Measurements from ENCODE around the gene PGC. TPM values are rescaled to one million over a fixed set of nuclear protein-coding genes. Genes with fewer than 3 reads are reported as not detected.

Gene PGC
- polyA plus RNA-seq, 1 of the 3 experiments (the other 2 are of a cell fraction) = not detected

GRCh38 chr6:41691426-41692079, 55.6 kb downstream of the PGC start (continued):
- no peak for TF ChIP-seq EZH2phosphoT487 (IDR thresholded peaks at IDR 0.05; ENCODE audit: borderline replicate concordance, low read depth)

DNA sequence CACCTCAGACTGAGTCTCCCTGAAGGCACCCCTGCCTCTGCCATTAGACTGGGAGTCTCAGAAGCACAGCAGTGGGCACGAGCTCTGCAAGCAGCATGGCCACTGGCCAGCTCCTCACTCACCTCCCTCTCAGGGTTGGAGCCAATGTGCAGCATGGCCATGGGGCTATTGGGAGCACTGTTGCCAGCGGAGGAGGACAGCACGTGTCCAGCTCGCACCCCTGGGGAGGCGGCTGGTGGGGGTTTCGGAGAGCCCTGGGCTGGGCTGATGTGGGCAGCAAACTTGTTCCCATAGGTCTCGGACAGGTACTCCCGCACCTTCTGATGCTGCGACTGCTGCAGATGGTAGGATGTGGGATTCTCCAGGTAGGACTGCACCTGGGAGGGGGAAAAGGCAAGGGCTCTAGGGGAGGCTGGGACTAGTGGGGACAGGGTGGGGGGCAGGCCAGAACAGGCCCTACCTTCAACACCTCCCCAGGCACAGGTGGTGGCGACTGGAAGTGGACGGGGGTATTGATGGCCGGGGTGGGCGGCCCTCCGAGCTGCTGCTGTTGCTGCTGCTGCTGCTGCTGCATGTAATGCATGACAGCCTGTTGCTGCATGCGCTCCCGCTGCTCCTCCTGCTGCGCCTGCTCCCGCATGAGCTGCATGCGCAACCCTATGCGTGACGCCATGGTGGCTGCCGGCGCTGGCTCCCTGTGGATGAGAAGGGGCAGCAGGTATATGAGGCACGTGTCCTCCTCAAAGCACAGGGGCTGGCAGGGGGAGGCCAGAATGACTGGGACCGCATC, 56.5 kb downstream of the PGC start:
- Histone ChIP-seq H3K9me2 (no peaks in the 10 kb centered on the region), H3K4me2 (no peak overlapping the region), H3K4me1 (ENCODE audit: control insufficient read depth in 1 of 2, insufficient read depth in 2 of 2, low read depth in 1 of 2, low read length in 1 of 2) (peaks cover 4 to 8% of the 10 kb centered on the region in 2 experiments; a peak in 2 of 4 replicates), H3F3A (replicated peaks; ENCODE audit: insufficient read depth) (no peaks in the 10 kb centered on the region), H4K20me1 (ENCODE audit: insufficient read depth) (no peaks in the 10 kb centered on the region), H3K27me3 (ENCODE audit: insufficient read depth) (no peaks in the 10 kb centered on the region), H3K36me3 (replicated peaks in 1 of 2; ENCODE audit: control insufficient read depth in 1 of 2, insufficient read depth in 2 of 2, low read length in 1 of 2) (peaks cover 1 to 6% of the 10 kb centered on the region in 2 experiments), H2AFZ (ENCODE audit: low read depth) (no peak overlapping the region), H3K79me2 (ENCODE audit: insufficient read depth) (no peaks in the 10 kb centered on the region), H3K27ac (ENCODE audit: low read depth in 2 of 2, low read length in 1 of 2) (no peak overlapping the region), H3K9ac (no peak overlapping the region), H3K9me3 (no peaks in the 10 kb centered on the region), H3K4me3 (ENCODE audit: low read depth in 2 of 2, low read length in 1 of 2) (no peak overlapping the region)
- ChIA-PET CTCF (interaction anchor here (0.8 to 19.4 kb wide), 6 partner anchors 8 to 321 kb away, joined by 3 to 504 read pairs (median 6); partner anchors contain the start of gene TOMM6), POLR2A (no interaction called here)
- WGBS (ENCODE audit: low lambda C conversion rate) = 98% methylated on average over 8 of the region's 25 CpGs
- TF ChIP-seq FOXJ3 (CRISPR knock-in tag; IDR thresholded peaks at IDR 0.05) (no peak), MXI1 (IDR thresholded peaks at IDR 0.05; ENCODE audit: low read depth, low read length) (no peak), MAX (IDR thresholded peaks at IDR 0.05; ENCODE audit: low read depth) (no peak), EZH2phosphoT487 (IDR thresholded peaks at IDR 0.05; ENCODE audit: borderline replicate concordance, low read depth) (no peak), NRF1 (IDR thresholded peaks at IDR 0.05; ENCODE audit: low read depth, low read length) (no peak), FOSL2 (IDR thresholded peaks at IDR 0.05; ENCODE audit: borderline replicate concordance, low read depth) (no peak), TAF1 (IDR thresholded peaks at IDR 0.05; ENCODE audit: borderline replicate concordance, low read depth, low read length) (no peak), SMC3 (IDR thresholded peaks at IDR 0.05; ENCODE audit: low read depth, low read length) (no peak), CHD2 (IDR thresholded peaks at IDR 0.05; ENCODE audit: low read length, partially characterized antibody) (no peak), CTCF (IDR thresholded peaks at IDR 0.05) (no peak), GABPA (IDR thresholded peaks at IDR 0.05; ENCODE audit: low read depth) (no peak), RFX5 (IDR thresholded peaks at IDR 0.05; ENCODE audit: low read length) (no peak), RXRA (IDR thresholded peaks at IDR 0.05; ENCODE audit: borderline replicate concordance, low read depth) (no peak), RAD21 (IDR thresholded peaks at IDR 0.05; ENCODE audit: low read length) (no peak), ELF1 (IDR thresholded peaks at IDR 0.05) (no peak), TCF12 (IDR thresholded peaks at IDR 0.05) (no peak), GATA2 (CRISPR knock-in tag; IDR thresholded peaks at IDR 0.05) (no peak), EP300 (IDR thresholded peaks at IDR 0.05; ENCODE audit: borderline replicate concordance in 1 of 2, low read depth in 1 of 2, low read length in 1 of 2) (no peak)
- TF ChIP-seq, protein P1, sequence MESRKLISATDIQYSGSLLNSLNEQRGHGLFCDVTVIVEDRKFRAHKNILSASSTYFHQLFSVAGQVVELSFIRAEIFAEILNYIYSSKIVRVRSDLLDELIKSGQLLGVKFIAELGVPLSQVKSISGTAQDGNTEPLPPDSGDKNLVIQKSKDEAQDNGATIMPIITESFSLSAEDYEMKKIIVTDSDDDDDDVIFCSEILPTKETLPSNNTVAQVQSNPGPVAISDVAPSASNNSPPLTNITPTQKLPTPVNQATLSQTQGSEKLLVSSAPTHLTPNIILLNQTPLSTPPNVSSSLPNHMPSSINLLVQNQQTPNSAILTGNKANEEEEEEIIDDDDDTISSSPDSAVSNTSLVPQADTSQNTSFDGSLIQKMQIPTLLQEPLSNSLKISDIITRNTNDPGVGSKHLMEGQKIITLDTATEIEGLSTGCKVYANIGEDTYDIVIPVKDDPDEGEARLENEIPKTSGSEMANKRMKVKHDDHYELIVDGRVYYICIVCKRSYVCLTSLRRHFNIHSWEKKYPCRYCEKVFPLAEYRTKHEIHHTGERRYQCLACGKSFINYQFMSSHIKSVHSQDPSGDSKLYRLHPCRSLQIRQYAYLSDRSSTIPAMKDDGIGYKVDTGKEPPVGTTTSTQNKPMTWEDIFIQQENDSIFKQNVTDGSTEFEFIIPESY (IDR thresholded peaks at IDR 0.05; ENCODE audit: borderline replicate concordance, low read depth) = no peak
- no peak for DNase-seq
